Mucosa of descending colon (tissue), 3 donors: Measurements from ENCODE around the gene NUCB2. TPM values are rescaled to one million over a fixed set of nuclear protein-coding genes. Genes with fewer than 3 reads are reported as not detected.

Experiments used
- ATAC-seq: fragments of 200-7000 bp; cut with Tn5 transposase; one replicate; pipeline ENCODE4 v1.9.1; 2020; ENCODE audit warnings: mild to moderate bottlenecking, moderate library complexity
- DNase-seq, 3 donors: peaks; one replicate each; pipeline ENCODE4 v3.0.0-alpha.2; 2020
- H3K36me3 ChIP-seq: fragments of 200-600 bp; one replicate; pipeline ENCODE4 v1.8.0; 2021; ENCODE audit warnings: low read depth, mild to moderate bottlenecking
- H3K4me1 ChIP-seq: fragments of 200-600 bp; one replicate; pipeline ENCODE4 v1.8.0; 2021; ENCODE audit warnings: low read depth, mild to moderate bottlenecking
- H3K4me3 ChIP-seq: fragments of 200-600 bp; one replicate; pipeline ENCODE4 v1.8.0; 2021; ENCODE audit warnings: mild to moderate bottlenecking
- H3K9me3 ChIP-seq: fragments of 200-600 bp; one replicate; pipeline ENCODE4 v1.8.0; 2021; ENCODE audit warnings: mild to moderate bottlenecking
- CTCF ChIP-seq: fragments of 200-600 bp; IDR thresholded peaks from one replicate; pipeline ENCODE4 v1.8.0; 2022; ENCODE audit warnings: antibody characterized with exemption, mild to moderate bottlenecking
- intact Hi-C, 2 donors: fragments of 100-400 bp; cut with DNase I in 1 of 2; cut with micrococcal nuclease in 1 of 2; formaldehyde crosslinking; loops; one replicate each; pipeline versions ENCODE4 v1.11.0 to v1.11.1; 2022; cut with DNase I, micrococcal nuclease
- total RNA-seq, 3 donors: library from RNA; stranded (reverse); fragmentation: NEBNext Ultra II Directional in 2 of 3; extraction: Animal tissue kit (Norgen Biotek cat#: 25700) in 2 of 3; gene quantifications; one replicate each; pipeline versions ENCODE4 v1.2.1 to v1.2.4, GENCODE V29; 2021 to 2023
- donor health status: DM: no; HTN: no; CAD: no; lungs with moderate emphysema.
- donor health status: DM: no; HTN: no; CAD: no.
- donor health status: DM: no; HTN: yes; CAD: no.

The NUCB2 gene
- total RNA-seq, 3 donors from 2014 or later, result 22.4 to 75.4 (median 49.9) TPM

- ATAC-seq (no peak), DNase-seq (no peak)
- intact Hi-C loops, result no loop called here
- no peak for TF ChIP-seq CTCF
- H3K9me3 ChIP-seq, result no peaks in the 10 kb centered on the region
- peaks cover 17% of the 10 kb centered on the region for H3K4me1 ChIP-seq
- H3K4me3 ChIP-seq, result no peak overlapping the region
- no peaks in the 10 kb centered on the region for H3K36me3 ChIP-seq
Observed at GRCh38 chr11:17350455-17351171, 74.1 kb downstream of the NUCB2 start.

- no peak for ATAC-seq
- no peak for DNase-seq
- Histone ChIP-seq H3K9me3 (no peaks in the 10 kb centered on the region), H3K36me3 (no peaks in the 10 kb centered on the region), H3K4me1 (peaks cover 17% of the 10 kb centered on the region), H3K4me3 (no peak overlapping the region)
- intact Hi-C loops, result no loop called here
- no peak for TF ChIP-seq CTCF
Observed at GRCh38 chr11:17351172-17351509, 74.6 kb downstream of the NUCB2 start.

- intact Hi-C loops, result no loop called here
- ATAC-seq, result peak; percentile 81
Observed at GRCh38 chr11:17351510-17352176, 75.1 kb downstream of the NUCB2 start, which contains the start of gene NCR3LG1. NCR3LG1 (plus strand) TSS chr11:17351800; CDS start chr11:17351970, 170 bp downstream.

GRCh38 chr11:17352950-17353820, 76.6 kb downstream of the NUCB2 start:
- H3K4me3 ChIP-seq, result peak overlapping the region; percentile 30
- intact Hi-C loops, result no loop called here
- no peaks in the 10 kb centered on the region for H3K36me3 ChIP-seq
- peak; percentile 85 to 91 (median 86) for DNase-seq
- H3K9me3 ChIP-seq, result no peaks in the 10 kb centered on the region
- peak; percentile 83 for ATAC-seq
- no peak for TF ChIP-seq CTCF
- H3K4me1 ChIP-seq, result peaks cover 17% of the 10 kb centered on the region

More at GRCh38 chr11:17351510-17352176, 75.1 kb downstream of the NUCB2 start, which contains the start of gene NCR3LG1:
- TF ChIP-seq CTCF, result no peak
- H3K9me3 ChIP-seq, result no peaks in the 10 kb centered on the region
- H3K36me3 ChIP-seq, result no peaks in the 10 kb centered on the region
- H3K4me1 ChIP-seq, result peaks cover 17% of the 10 kb centered on the region
- peak; percentile 85 to 91 (median 88) for DNase-seq
- H3K4me3 ChIP-seq, result peak within 1 kb of the TSS; percentile 30

GRCh38 chr11:17353821-17354600, 77.5 kb downstream of the NUCB2 start:
- Histone ChIP-seq H3K9me3 (no peaks in the 10 kb centered on the region), H3K4me3 (peak overlapping the region; percentile 30), H3K4me1 (peaks cover 17% of the 10 kb centered on the region), H3K36me3 (no peaks in the 10 kb centered on the region)
- intact Hi-C loops, result no loop called here
- ATAC-seq (no peak), DNase-seq (no peak)
- TF ChIP-seq CTCF, result no peak
